NCI-H1436 (cell line): ENCODE measurements around the gene UBD.
A peak's percentile ranks its signal among the peaks of the same experiment; 100 is the strongest.

Source experiments
- DNase-seq: peaks from one replicate; lab custom pipeline; 2025; lab: John Stamatoyannopoulos, UW

The UBD gene

GRCh38 chr6:29559524-29560287 lies at the start of gene UBD:
UBD (minus strand) TSS chr6:29559732; CDS start chr6:29559701, 31 bp downstream.
- DNase-seq, result no peak

GRCh38 chr6:29608131-29608530 lies 48.6 kb upstream of the UBD start:
- DNase-seq, result no peak

GRCh38 chr6:29603930-29604329 lies 44.4 kb upstream of the UBD start:
- no peak for DNase-seq

GRCh38 chr6:29603456-29603855 lies 43.9 kb upstream of the UBD start:
- DNase-seq, result no peak

- peak; percentile 9 for DNase-seq
Measured at GRCh38 chr6:29602564-29603361, 43.2 kb upstream of the UBD start.

- no peak for DNase-seq
Measured at GRCh38 chr6:29598172-29598747, 38.7 kb upstream of the UBD start.

GRCh38 chr6:29597184-29597583 lies 37.7 kb upstream of the UBD start:
- no peak for DNase-seq

GRCh38 chr6:29596381-29596900 lies 36.9 kb upstream of the UBD start:
- DNase-seq, result no peak

GRCh38 chr6:29593199-29593855 lies 33.8 kb upstream of the UBD start:
- no peak for DNase-seq

- DNase-seq, result no peak
Measured at GRCh38 chr6:29591677-29592076, 32.1 kb upstream of the UBD start.

- DNase-seq, result no peak
Measured at GRCh38 chr6:29590218-29590808, 30.8 kb upstream of the UBD start.

- peak; percentile 3 for DNase-seq
Measured at GRCh38 chr6:29589423-29590048, 30.0 kb upstream of the UBD start.

GRCh38 chr6:29584821-29585220 lies 25.3 kb upstream of the UBD start, which contains the start of gene OR2H2:
OR2H2 (plus strand) TSS chr6:29585121; CDS start chr6:29587945, 2,824 bp downstream.
- no peak for DNase-seq

- no peak for DNase-seq
Measured at GRCh38 chr6:29577544-29577943, 18.0 kb upstream of the UBD start.

GRCh38 chr6:29576056-29576455 lies 16.5 kb upstream of the UBD start:
- DNase-seq, result no peak

GRCh38 chr6:29567991-29568390 lies 8.5 kb upstream of the UBD start:
- DNase-seq, result no peak

GRCh38 chr6:29567541-29567940 lies 8.0 kb upstream of the UBD start:
- no peak for DNase-seq

- DNase-seq, result no peak
Measured at GRCh38 chr6:29566856-29567255, 7.3 kb upstream of the UBD start.

- no peak for DNase-seq
Measured at GRCh38 chr6:29564875-29565274, 5.3 kb upstream of the UBD start.

- no peak for DNase-seq
Measured at GRCh38 chr6:29563435-29563965, 4.0 kb upstream of the UBD start.

- DNase-seq, result no peak
Measured at GRCh38 chr6:29561606-29562181, 2.2 kb upstream of the UBD start.
